Endothelial cell of umbilical vein (primary cell): ENCODE measurements around the gene STYXL1. TPM values are rescaled to one million over a fixed set of nuclear protein-coding genes. Genes with fewer than 3 reads are reported as not detected.

Experiments
- BruUV-seq: library from RNA; stranded (reverse); fragments of 400-500 nt; replicated peaks from 2 replicates; lab custom pipeline; 2021; lab: Mats Ljungman, UMichigan
- CTCF ChIA-PET: fragments of 300-600, 350-600 bp; sonication (Branson Sonifier 250); formaldehyde crosslinking; loops from one replicate; lab custom pipeline; 2021; ENCODE audit warnings: antibody characterized with exemption, inconsistent platforms; lab: Charles Lee
- POLR2A ChIA-PET: fragments of 300-600, 350-600 bp; sonication (Branson Sonifier 250); formaldehyde crosslinking; loops from one replicate; lab custom pipeline; 2021; ENCODE audit warnings: antibody characterized with exemption, inconsistent platforms; lab: Charles Lee
- DNase-seq: peaks from one replicate; pipeline ENCODE4 v3.0.0-alpha.2; 2011; ENCODE audit warnings: low read depth, low spot score
- FAIRE-seq: peaks from 2 replicates; lab custom pipeline; 2011; peaks lifted over from hg19 to GRCh38; lab: Jason Lieb, UNC
- H2AFZ ChIP-seq: 2 replicates; pipeline ENCODE4 v1.6.0; 2012; ENCODE audit warnings: low read depth, low read length, control low read depth, inconsistent platforms
- H3K27ac ChIP-seq: 2 replicates; pipeline ENCODE4 v1.5.1; 2011; ENCODE audit warnings: low read depth, mild to moderate bottlenecking, control low read depth, low read length, moderate library complexity; ENCODE audit not compliant: insufficient read depth
- H3K27me3 ChIP-seq, 2 experiments: 2 replicates each; pipeline versions ENCODE4 v1.6.0 to v1.6.1; 2011; ENCODE audit warnings: low read length in 2 of 2, mixed read lengths in 1 of 2; ENCODE audit not compliant: control insufficient read depth in 2 of 2, insufficient read depth in 2 of 2
- H3K36me3 ChIP-seq, 2 experiments: 2 replicates in 1 of 2; 3 replicates in 1 of 2; pipeline ENCODE4 v1.5.1; 2011; ENCODE audit warnings: low read length in 2 of 2, mild to moderate bottlenecking in 1 of 2, moderate library complexity in 1 of 2; ENCODE audit not compliant: control insufficient read depth in 2 of 2, insufficient read depth in 2 of 2; ENCODE audit errors: extremely low read depth in 1 of 2
- H3K4me1 ChIP-seq: 3 replicates; pipeline ENCODE4 v1.5.1; 2011; ENCODE audit warnings: mild to moderate bottlenecking, low read length; ENCODE audit not compliant: control insufficient read depth, insufficient read depth; ENCODE audit errors: extremely low read depth
- H3K4me2 ChIP-seq: 2 replicates; pipeline ENCODE4 v1.6.1; 2011; ENCODE audit warnings: low read length, control low read depth, mixed read lengths; ENCODE audit not compliant: insufficient read depth
- H3K4me3 ChIP-seq, 3 experiments: fragments of 200-600 bp in 1 of 3; sonication (generic), shearing (Covaris generic) in 1 of 3; replicated peaks in 1 of 3; 2 replicates each; pipeline ENCODE4 v1.5.1; 2011 to 2016; ENCODE audit warnings: control low read depth in 3 of 3, low read length in 3 of 3, mild to moderate bottlenecking in 2 of 3, inconsistent platforms in 1 of 3, low read depth in 1 of 3, moderate library complexity in 1 of 3; ENCODE audit not compliant: insufficient read depth in 1 of 3
- H3K79me2 ChIP-seq: 2 replicates; pipeline ENCODE4 v1.6.0; 2012; ENCODE audit warnings: low read length, inconsistent platforms; ENCODE audit not compliant: control insufficient read depth, insufficient read depth
- H3K9ac ChIP-seq: replicated peaks from 2 replicates; pipeline ENCODE3; 2011; ENCODE audit warnings: low read length, control low read depth; ENCODE audit not compliant: insufficient read depth; ENCODE audit errors: extremely low read depth
- H3K9me1 ChIP-seq: replicated peaks from 3 replicates; pipeline ENCODE4 v1.6.0; 2011; ENCODE audit warnings: mild to moderate bottlenecking, low read length; ENCODE audit not compliant: control insufficient read depth, insufficient read depth; ENCODE audit errors: extremely low read depth
- H3K9me3 ChIP-seq: replicated peaks from 2 replicates; pipeline ENCODE4 v1.5.1; 2012; ENCODE audit warnings: low read length, inconsistent platforms; ENCODE audit not compliant: control insufficient read depth, insufficient read depth
- H4K20me1 ChIP-seq: replicated peaks from 2 replicates; pipeline ENCODE3; 2011; ENCODE audit warnings: mild to moderate bottlenecking, low read length; ENCODE audit not compliant: control insufficient read depth, insufficient read depth; ENCODE audit errors: extremely low read depth
- EZH2 ChIP-seq: IDR thresholded peaks from 2 replicates; pipeline ENCODE4 v1.6.1; 2012; ENCODE audit warnings: borderline replicate concordance, low read depth, mild to moderate bottlenecking, moderate library complexity, low read length, inconsistent platforms; ENCODE audit not compliant: severe bottlenecking
- FOS ChIP-seq: IDR thresholded peaks from 2 replicates; pipeline ENCODE4 v1.6.1; 2011; ENCODE audit warnings: mild to moderate bottlenecking, low read length, moderate library complexity, borderline replicate concordance; ENCODE audit not compliant: insufficient read depth
- GATA2 ChIP-seq: IDR thresholded peaks from 2 replicates; pipeline ENCODE4 v1.7.0; 2011; ENCODE audit warnings: low read depth, mild to moderate bottlenecking, moderate library complexity, mixed read lengths, low read length; ENCODE audit not compliant: insufficient read length, insufficient read depth
- JUN ChIP-seq: IDR thresholded peaks from 2 replicates; pipeline ENCODE4 v1.6.1; 2011; ENCODE audit warnings: borderline replicate concordance, low read depth; ENCODE audit not compliant: insufficient read length, insufficient read depth
- MYC ChIP-seq: IDR thresholded peaks from one replicate; pipeline ENCODE4 v1.6.1; 2011; ENCODE audit warnings: mild to moderate bottlenecking, low read depth, low read length
- POLR2AphosphoS5 ChIP-seq: IDR thresholded peaks from 2 replicates; pipeline ENCODE4 v1.6.1; 2012; ENCODE audit warnings: low read depth, mild to moderate bottlenecking, control low read depth, low read length, moderate library complexity; ENCODE audit not compliant: insufficient read depth
- dilution Hi-C: fragments of 300-500 bp; cut with MboI; formaldehyde crosslinking; loops from one replicate; pipeline ENCODE4 v1.15.0; 2019; ENCODE audit warnings: low sequenced_read_pairs; ENCODE audit not compliant: extremely low pct_ligation_motif_present
- intact Hi-C: fragments of 100-400 bp; cut with micrococcal nuclease; formaldehyde crosslinking; loops from one replicate; pipeline ENCODE4 v1.10.0; 2022
- polyA plus RNA-seq, 4 experiments: library from polyadenylated mRNA; depleted of rRNA in 3 of 4; stranded (reverse) in 3 of 4; unstranded in 1 of 4; fragments of >200 nt; gene quantifications; 2 replicates each; pipeline versions ENCODE4 v1.2.1 to v1.2.3, GENCODE V29; 2011 to 2012; ENCODE audit warnings: missing spikeins in 1 of 4
- total RNA-seq: library from RNA; stranded (reverse); gene quantifications from 2 replicates; pipeline ENCODE4 v1.2.3, GENCODE V29; 2021
- TF ChIP-seq, protein P1 (sequence below): IDR thresholded peaks from 2 replicates; pipeline ENCODE4 v1.6.1; 2011; ENCODE audit not compliant: insufficient read depth, insufficient read length
- TF ChIP-seq, protein P2 (sequence below), 2 donors: IDR thresholded peaks; 1 replicate in 1 of 2; 2 replicates in 1 of 2; pipeline ENCODE4 v1.5.1; 2011; ENCODE audit warnings: low read length in 2 of 2, mild to moderate bottlenecking in 2 of 2, moderate library complexity in 2 of 2, control low read depth in 1 of 2, inconsistent platforms in 1 of 2, low read depth in 1 of 2; ENCODE audit not compliant: insufficient read depth in 1 of 2; ENCODE audit errors: extremely low read depth in 1 of 2

The STYXL1 gene
- total and polyA plus RNA-seq, 2 donors (not counting 3 experiments of a cell fraction or from before 2014, with no cell fraction given): 23.0 to 67.6 TPM

DNA sequence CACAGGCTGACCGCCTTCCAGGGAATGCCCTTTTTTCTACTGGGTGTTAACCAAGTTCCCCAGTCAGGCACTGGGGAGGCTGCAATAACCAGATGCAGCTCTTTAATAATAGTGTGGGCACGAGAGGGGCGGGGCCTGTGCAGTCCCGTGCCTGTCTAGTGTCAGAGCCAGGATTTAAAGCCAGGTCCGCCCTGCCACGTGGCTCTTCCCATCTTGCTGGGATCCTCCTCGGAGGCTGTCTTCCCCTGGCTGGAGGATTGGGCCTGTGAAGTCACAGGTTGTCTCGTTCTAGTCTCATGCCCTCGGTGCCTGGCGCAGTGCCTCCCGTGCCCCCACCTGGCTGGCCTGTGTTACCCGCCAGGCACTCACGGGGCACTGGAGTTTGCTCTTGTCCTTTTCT is 78.6 kb downstream of the STYXL1 start:
- FAIRE-seq: no peak
- TF ChIP-seq EZH2: no peak
- TF ChIP-seq, protein P1, sequence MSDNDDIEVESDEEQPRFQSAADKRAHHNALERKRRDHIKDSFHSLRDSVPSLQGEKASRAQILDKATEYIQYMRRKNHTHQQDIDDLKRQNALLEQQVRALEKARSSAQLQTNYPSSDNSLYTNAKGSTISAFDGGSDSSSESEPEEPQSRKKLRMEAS: no peak
- TF ChIP-seq MYC: no peak
- no peak for TF ChIP-seq GATA2
- TF ChIP-seq FOS: no peak
- TF ChIP-seq JUN: no peak
- no peak for TF ChIP-seq POLR2AphosphoS5
- TF ChIP-seq, protein P2, sequence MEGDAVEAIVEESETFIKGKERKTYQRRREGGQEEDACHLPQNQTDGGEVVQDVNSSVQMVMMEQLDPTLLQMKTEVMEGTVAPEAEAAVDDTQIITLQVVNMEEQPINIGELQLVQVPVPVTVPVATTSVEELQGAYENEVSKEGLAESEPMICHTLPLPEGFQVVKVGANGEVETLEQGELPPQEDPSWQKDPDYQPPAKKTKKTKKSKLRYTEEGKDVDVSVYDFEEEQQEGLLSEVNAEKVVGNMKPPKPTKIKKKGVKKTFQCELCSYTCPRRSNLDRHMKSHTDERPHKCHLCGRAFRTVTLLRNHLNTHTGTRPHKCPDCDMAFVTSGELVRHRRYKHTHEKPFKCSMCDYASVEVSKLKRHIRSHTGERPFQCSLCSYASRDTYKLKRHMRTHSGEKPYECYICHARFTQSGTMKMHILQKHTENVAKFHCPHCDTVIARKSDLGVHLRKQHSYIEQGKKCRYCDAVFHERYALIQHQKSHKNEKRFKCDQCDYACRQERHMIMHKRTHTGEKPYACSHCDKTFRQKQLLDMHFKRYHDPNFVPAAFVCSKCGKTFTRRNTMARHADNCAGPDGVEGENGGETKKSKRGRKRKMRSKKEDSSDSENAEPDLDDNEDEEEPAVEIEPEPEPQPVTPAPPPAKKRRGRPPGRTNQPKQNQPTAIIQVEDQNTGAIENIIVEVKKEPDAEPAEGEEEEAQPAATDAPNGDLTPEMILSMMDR (IDR thresholded peaks at IDR 0.05; ENCODE audit: extremely low read depth in 1 of 2, insufficient read depth in 1 of 2, low read depth in 1 of 2, low read length in 2 of 2): no peak
- ChIA-PET POLR2A (no interaction called here), CTCF (interaction anchor here (1.0 kb wide), 1 partner anchor 51 kb away, joined by 3 read pairs; no protein-coding TSS in a partner anchor)
- Histone ChIP-seq H3K4me2 (no peak overlapping the region), H3K27ac (no peak overlapping the region), H3K27me3 (no peaks in the 10 kb centered on the region), H3K4me1 (no peaks in the 10 kb centered on the region), H3K9me3 (no peaks in the 10 kb centered on the region), H4K20me1 (no peaks in the 10 kb centered on the region), H3K79me2 (no peaks in the 10 kb centered on the region), H3K9ac (no peak overlapping the region), H2AFZ (no peak overlapping the region), H3K9me1 (no peaks in the 10 kb centered on the region), H3K4me3 (no peak overlapping the region), H3K36me3 (peaks cover 0 to 2% of the 10 kb centered on the region in 2 experiments)
- DNase-seq: no peak
- intact Hi-C loops (no loop called here), dilution Hi-C loops (no loop called here)
- BruUV-seq: no TSS peak
